HuH-7.5 (cell line): ENCODE measurements around the gene CDS1.
"Not testable (repeated sequence)": the region's sequence is repeated elsewhere in the genome, so short reads cannot be mapped to it uniquely, and the experiment has no call there.

Source experiments
- DNase-seq: peaks from one replicate; pipeline ENCODE4 v3.0.0; 2011; ENCODE audit warnings: low spot score

The CDS1 gene

GRCh38 chr4:84673475-84674240 lies 90.7 kb downstream of the CDS1 start:
- DNase-seq = no peak

GRCh38 chr4:84677093-84677492 lies 94.2 kb downstream of the CDS1 start:
- no peak for DNase-seq

GRCh38 chr4:84677995-84678394 lies 95.1 kb downstream of the CDS1 start:
- DNase-seq = no peak

GRCh38 chr4:84678976-84679744 lies 96.2 kb downstream of the CDS1 start:
- DNase-seq = no peak

- DNase-seq = no peak
Observed at GRCh38 chr4:84680956-84681355, 98.0 kb downstream of the CDS1 start.

GRCh38 chr4:84681486-84682274 lies 98.8 kb downstream of the CDS1 start:
- no peak for DNase-seq

- not testable (repeated sequence) for DNase-seq
Observed at GRCh38 chr4:84682661-84683060, 99.7 kb downstream of the CDS1 start.

GRCh38 chr4:84683064-84683850 lies 100.3 kb downstream of the CDS1 start:
- DNase-seq = no peak

- no peak for DNase-seq
Observed at GRCh38 chr4:84684361-84684760, 101.4 kb downstream of the CDS1 start.

- no peak for DNase-seq
Observed at GRCh38 chr4:84685105-84685504, 102.2 kb downstream of the CDS1 start.

- DNase-seq = no peak
Observed at GRCh38 chr4:84688605-84689004, 105.7 kb downstream of the CDS1 start.

- no peak for DNase-seq
Observed at GRCh38 chr4:84689197-84689596, 106.3 kb downstream of the CDS1 start.

- no peak for DNase-seq
Observed at GRCh38 chr4:84690481-84690880, 107.6 kb downstream of the CDS1 start.

- DNase-seq = no peak
Observed at GRCh38 chr4:84691170-84691691, 108.3 kb downstream of the CDS1 start.

- DNase-seq = no peak
Observed at GRCh38 chr4:84691800-84692199, 108.9 kb downstream of the CDS1 start.

- no peak for DNase-seq
Observed at GRCh38 chr4:84697159-84697558, 114.2 kb downstream of the CDS1 start.

GRCh38 chr4:84697615-84698201 lies 114.8 kb downstream of the CDS1 start:
- DNase-seq = no peak

- DNase-seq = no peak
Observed at GRCh38 chr4:84699001-84699671, 116.2 kb downstream of the CDS1 start.
